Chondrocyte (in vitro differentiated cells): Measurements from ENCODE around the gene PCDHGB2. TPM values are rescaled to one million over a fixed set of nuclear protein-coding genes. Genes with fewer than 3 reads are reported as not detected.
A peak's percentile ranks its signal among the peaks of the same experiment; 100 is the strongest.
"Not testable (repeated sequence)": the region's sequence is repeated elsewhere in the genome, so short reads cannot be mapped to it uniquely, and the experiment has no call there.

Source experiments
- DNase-seq: peaks from one replicate; pipeline ENCODE4 v3.0.0; 2021; ENCODE audit warnings: mixed read lengths, low spot score
- H3K27ac Mint-ChIP-seq: one replicate; pipeline ENCODE4 v1.8.0; 2021; ENCODE audit warnings: mild to moderate bottlenecking, moderate library complexity, mixed read lengths; ENCODE audit not compliant: unreplicated experiment
- H3K27me3 Mint-ChIP-seq: 2 replicates; pipeline ENCODE4 v1.8.0; 2021; ENCODE audit warnings: low read depth, mixed read lengths
- H3K36me3 Mint-ChIP-seq: 2 replicates; pipeline ENCODE4 v1.8.0; 2021; ENCODE audit warnings: low read depth, mixed read lengths
- H3K4me1 Mint-ChIP-seq: 2 replicates; pipeline ENCODE4 v1.8.0; 2021; ENCODE audit warnings: low read depth, mild to moderate bottlenecking, mixed read lengths
- H3K4me3 Mint-ChIP-seq: one replicate; pipeline ENCODE4 v1.8.0; 2021; ENCODE audit warnings: mild to moderate bottlenecking, moderate library complexity, mixed read lengths; ENCODE audit not compliant: unreplicated experiment
- H3K9me3 Mint-ChIP-seq: 2 replicates; pipeline ENCODE4 v1.8.0; 2021; ENCODE audit warnings: low read depth, mixed read lengths
- CTCF ChIP-seq: fragments of 200-600 bp; sonication (generic); IDR thresholded peaks from 2 replicates; pipeline ENCODE4 v1.5.0; 2021; ENCODE audit warnings: antibody characterized with exemption, mild to moderate bottlenecking, moderate library complexity
- total RNA-seq: library from RNA; stranded (reverse); gene quantifications from 3 replicates; pipeline ENCODE4 v1.2.1, GENCODE V29; 2021

PCDHGB2 gene
- total RNA-seq, 1 donor from 2014 or later = 1.0 TPM

GRCh38 chr5:141398608-141399007 lies 38.8 kb downstream of the PCDHGB2 start:
- Mint-ChIP-seq H3K4me3 (no peak overlapping the region), H3K36me3 (peaks cover 13% of the 10 kb centered on the region), H3K27me3 (no peaks in the 10 kb centered on the region), H3K4me1 (no peaks in the 10 kb centered on the region), H3K9me3 (peaks cover 29% of the 10 kb centered on the region), H3K27ac (no peak overlapping the region)
- no peak for DNase-seq
- no peak for TF ChIP-seq CTCF

- H3K27ac Mint-ChIP-seq = no peak overlapping the region
- TF ChIP-seq CTCF = no peak
- peaks cover 15% of the 10 kb centered on the region for H3K36me3 Mint-ChIP-seq
- no peak overlapping the region for H3K4me3 Mint-ChIP-seq
- DNase-seq = peak; percentile 82
- H3K9me3 Mint-ChIP-seq = peaks cover 30% of the 10 kb centered on the region
- no peaks in the 10 kb centered on the region for H3K27me3 Mint-ChIP-seq
- H3K4me1 Mint-ChIP-seq = no peaks in the 10 kb centered on the region
Observed at GRCh38 chr5:141399555-141400258, 39.9 kb downstream of the PCDHGB2 start.

GRCh38 chr5:141402553-141403243 lies 42.9 kb downstream of the PCDHGB2 start, which contains the start of gene PCDHGA9:
Gene PCDHGA9, plus strand, starts transcription at chr5:141402778. Its CDS starts 175 bp downstream, at chr5:141402953.
- Mint-ChIP-seq H3K4me3 (no peak within 1 kb of the TSS), H3K9me3 (peaks cover 22% of the 10 kb centered on the region)
- DNase-seq = no peak

GRCh38 chr5:141403387-141403786 lies 43.6 kb downstream of the PCDHGB2 start:
- H3K4me1 Mint-ChIP-seq = peaks cover 9% of the 10 kb centered on the region
- H3K27ac Mint-ChIP-seq = no peak overlapping the region
- H3K9me3 Mint-ChIP-seq = peaks cover 25% of the 10 kb centered on the region
- no peaks in the 10 kb centered on the region for H3K27me3 Mint-ChIP-seq
- no peak overlapping the region for H3K4me3 Mint-ChIP-seq
- H3K36me3 Mint-ChIP-seq = peaks cover 18% of the 10 kb centered on the region
- no peak for DNase-seq
- no peak for TF ChIP-seq CTCF

More at GRCh38 chr5:141402553-141403243, 42.9 kb downstream of the PCDHGB2 start, which contains the start of gene PCDHGA9:
- Mint-ChIP-seq H3K4me1 (peaks cover 4% of the 10 kb centered on the region), H3K36me3 (peaks cover 13% of the 10 kb centered on the region), H3K27ac (no peak within 1 kb of the TSS), H3K27me3 (no peaks in the 10 kb centered on the region)
- TF ChIP-seq CTCF = peak; percentile 46

- H3K27me3 Mint-ChIP-seq, DNase-seq: not testable (repeated sequence)
- Mint-ChIP-seq H3K9me3 (peaks cover 27% of the 10 kb centered on the region), H3K4me3 (peak within 1 kb of the TSS; percentile 93), H3K27ac (peak within 1 kb of the TSS; percentile 98), H3K36me3 (peaks cover 34% of the 10 kb centered on the region), H3K4me1 (peaks cover 32% of the 10 kb centered on the region)
- TF ChIP-seq CTCF = peak; percentile 89
Observed at GRCh38 chr5:141407790-141408505, 48.2 kb downstream of the PCDHGB2 start, which contains the start of gene PCDHGB6. Gene PCDHGB6, plus strand, starts transcription at chr5:141408021. Its CDS starts 182 bp downstream, at chr5:141408203.
